NCI-H1930 (cell line): ENCODE data around the gene YWHAE.
"Not testable (repeated sequence)": the region's sequence is repeated elsewhere in the genome, so short reads cannot be mapped to it uniquely, and the experiment has no call there.

Experiments used
- DNase-seq, 2 experiments: peaks; one replicate each; lab custom pipeline; 2025; lab: John Stamatoyannopoulos, UW

The YWHAE gene

GRCh38 chr17:1373707-1374237 lies 26.2 kb downstream of the YWHAE start:
- DNase-seq: no peak

GRCh38 chr17:1372618-1373017 lies 27.4 kb downstream of the YWHAE start:
- DNase-seq: no peak

GRCh38 chr17:1371893-1372590 lies 28.0 kb downstream of the YWHAE start:
- no peak for DNase-seq

- DNase-seq: no peak
Observed at GRCh38 chr17:1368588-1368987, 31.4 kb downstream of the YWHAE start.

GRCh38 chr17:1367351-1367745 lies 32.7 kb downstream of the YWHAE start:
- DNase-seq: no peak

GRCh38 chr17:1366234-1366633 lies 33.8 kb downstream of the YWHAE start:
- DNase-seq: no peak

GRCh38 chr17:1365445-1366039 lies 34.5 kb downstream of the YWHAE start:
- peak; percentile 48 to 52 for DNase-seq

GRCh38 chr17:1362964-1363363 lies 37.1 kb downstream of the YWHAE start:
- no peak for DNase-seq

- DNase-seq: no peak
Observed at GRCh38 chr17:1362065-1362848, 37.8 kb downstream of the YWHAE start.

GRCh38 chr17:1360975-1361374 lies 39.0 kb downstream of the YWHAE start:
- DNase-seq: no peak

GRCh38 chr17:1360315-1360714 lies 39.7 kb downstream of the YWHAE start:
- not testable (repeated sequence) for DNase-seq

- no peak for DNase-seq
Observed at GRCh38 chr17:1354030-1354429, 46.0 kb downstream of the YWHAE start.

- DNase-seq: not testable (repeated sequence)
Observed at GRCh38 chr17:1352530-1352929, 47.5 kb downstream of the YWHAE start.

- DNase-seq: no peak
Observed at GRCh38 chr17:1351971-1352370, 48.1 kb downstream of the YWHAE start.

GRCh38 chr17:1351275-1351674 lies 48.7 kb downstream of the YWHAE start:
- DNase-seq: no peak

- DNase-seq: no peak
Observed at GRCh38 chr17:1347589-1348323, 52.3 kb downstream of the YWHAE start.

GRCh38 chr17:1344521-1344920 lies 55.5 kb downstream of the YWHAE start:
- no peak for DNase-seq

- no peak for DNase-seq
Observed at GRCh38 chr17:1343554-1343953, 56.5 kb downstream of the YWHAE start.

GRCh38 chr17:1340371-1340770 lies 59.7 kb downstream of the YWHAE start:
- DNase-seq: no peak

GRCh38 chr17:1331708-1332107 lies 68.3 kb downstream of the YWHAE start:
- no peak for DNase-seq

GRCh38 chr17:1329745-1330343 lies 70.2 kb downstream of the YWHAE start:
- no peak for DNase-seq

GRCh38 chr17:1328437-1328836 lies 71.6 kb downstream of the YWHAE start:
- no peak for DNase-seq
